Thyroid gland (tissue), 4 donors: Measurements from ENCODE around the gene TACR2. TPM values are rescaled to one million over a fixed set of nuclear protein-coding genes. Genes with fewer than 3 reads are reported as not detected.

ENCODE experiments used
- DNase-seq, 2 donors: peaks; one replicate each; pipeline ENCODE4 v3.0.0-alpha.2; 2019
- H3K27ac ChIP-seq, 3 donors: fragments of 200-600 bp; sonication (generic); 1 replicate in 2 of 3; 2 replicates in 1 of 3; pipeline ENCODE4 v1.5.1; 2016 to 2019; ENCODE audit warnings: mild to moderate bottlenecking in 1 of 3, moderate library complexity in 1 of 3
- H3K27me3 ChIP-seq: fragments of 200-600 bp; sonication (generic); one replicate; pipeline ENCODE4 v1.5.1; 2019
- H3K36me3 ChIP-seq, 2 donors: fragments of 200-600 bp; sonication (generic); one replicate each; pipeline ENCODE4 v1.5.1; 2016 to 2019
- H3K4me1 ChIP-seq, 2 donors: fragments of 200-600 bp; sonication (generic); one replicate each; pipeline ENCODE4 v1.5.1; 2017 to 2019
- H3K4me3 ChIP-seq, 3 donors: fragments of 200-600 bp; sonication (generic); replicated peaks in 1 of 3; 1 replicate in 2 of 3; 2 replicates in 1 of 3; pipeline ENCODE4 v1.5.1; 2016; ENCODE audit warnings: mild to moderate bottlenecking in 1 of 3
- H3K9me3 ChIP-seq: fragments of 200-600 bp; sonication (generic); one replicate; pipeline ENCODE4 v1.5.1; 2017
- POLR2A ChIP-seq, 2 donors: fragments of 450-650 bp; IDR thresholded peaks; one replicate each; pipeline ENCODE4 v1.6.1; 2017; ENCODE audit warnings: antibody characterized with exemption in 2 of 2, mild to moderate bottlenecking in 2 of 2, moderate library complexity in 1 of 2
- WGBS, 2 donors: methylation state at CpG; one replicate each; pipeline ENCODE4 v1.1.5; 2017; 5-methylcytosine and 5-hydroxymethylcytosine counted together
- intact Hi-C: fragments of 100-400 bp; cut with DNase I; formaldehyde crosslinking; loops from one replicate; pipeline ENCODE4 v1.15.1; 2023
- total RNA-seq, 4 donors: library from RNA; depleted of rRNA; stranded (reverse); fragments of >200 nt; gene quantifications; one replicate each; pipeline ENCODE4 v1.2.3, GENCODE V29; 2016
- TF ChIP-seq, protein P1 (sequence below), 6 experiments: fragments of 200-600 bp in 3 of 6; fragments of 450-650 bp in 3 of 6; sonication (generic) in 3 of 6; IDR thresholded peaks; one replicate each; pipeline ENCODE4 v1.5.1; 2016 to 2019; ENCODE audit warnings: antibody characterized with exemption in 6 of 6, mild to moderate bottlenecking in 2 of 6, inconsistent platforms in 1 of 6, moderate library complexity in 1 of 6

Gene TACR2
- total RNA-seq, 4 donors from 2014 or later: not detected

GRCh38 chr10:69439813-69440506 is 23.2 kb upstream of the TACR2 start:
- peak; percentile 21 to 33 for DNase-seq
- Histone ChIP-seq H3K9me3 (no peaks in the 10 kb centered on the region), H3K27me3 (no peaks in the 10 kb centered on the region), H3K4me1 (peaks cover 0 to 16% of the 10 kb centered on the region in 2 donors), H3K4me3 (no peak overlapping the region), H3K27ac (no peak overlapping the region), H3K36me3 (no peaks in the 10 kb centered on the region)
- 48 to 56% methylated on average over 5 of the region's 5 CpGs for WGBS, 2 donors
- intact Hi-C loops: no loop called here
- TF ChIP-seq, protein P1, sequence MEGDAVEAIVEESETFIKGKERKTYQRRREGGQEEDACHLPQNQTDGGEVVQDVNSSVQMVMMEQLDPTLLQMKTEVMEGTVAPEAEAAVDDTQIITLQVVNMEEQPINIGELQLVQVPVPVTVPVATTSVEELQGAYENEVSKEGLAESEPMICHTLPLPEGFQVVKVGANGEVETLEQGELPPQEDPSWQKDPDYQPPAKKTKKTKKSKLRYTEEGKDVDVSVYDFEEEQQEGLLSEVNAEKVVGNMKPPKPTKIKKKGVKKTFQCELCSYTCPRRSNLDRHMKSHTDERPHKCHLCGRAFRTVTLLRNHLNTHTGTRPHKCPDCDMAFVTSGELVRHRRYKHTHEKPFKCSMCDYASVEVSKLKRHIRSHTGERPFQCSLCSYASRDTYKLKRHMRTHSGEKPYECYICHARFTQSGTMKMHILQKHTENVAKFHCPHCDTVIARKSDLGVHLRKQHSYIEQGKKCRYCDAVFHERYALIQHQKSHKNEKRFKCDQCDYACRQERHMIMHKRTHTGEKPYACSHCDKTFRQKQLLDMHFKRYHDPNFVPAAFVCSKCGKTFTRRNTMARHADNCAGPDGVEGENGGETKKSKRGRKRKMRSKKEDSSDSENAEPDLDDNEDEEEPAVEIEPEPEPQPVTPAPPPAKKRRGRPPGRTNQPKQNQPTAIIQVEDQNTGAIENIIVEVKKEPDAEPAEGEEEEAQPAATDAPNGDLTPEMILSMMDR (IDR thresholded peaks at IDR 0.05): no peak
- no peak for TF ChIP-seq POLR2A (IDR thresholded peaks at IDR 0.05)

GRCh38 chr10:69439350-69439739 is 22.6 kb upstream of the TACR2 start:
- TF ChIP-seq, protein P1 (IDR thresholded peaks at IDR 0.05): no peak
- no peak for TF ChIP-seq POLR2A (IDR thresholded peaks at IDR 0.05)
- peaks cover 0 to 16% of the 10 kb centered on the region in 2 donors for H3K4me1 ChIP-seq
- 50 to 54% methylated on average over 5 of the region's 5 CpGs for WGBS, 2 donors
- peak in 1 of 2 donors; percentile 39 for DNase-seq
- H3K27me3 ChIP-seq: no peaks in the 10 kb centered on the region
- intact Hi-C loops: no loop called here
- no peaks in the 10 kb centered on the region for H3K9me3 ChIP-seq
- H3K4me3 ChIP-seq: no peak overlapping the region
- no peaks in the 10 kb centered on the region for H3K36me3 ChIP-seq
- H3K27ac ChIP-seq: no peak overlapping the region

GRCh38 chr10:69438536-69439349 is 22.0 kb upstream of the TACR2 start:
- Histone ChIP-seq H3K4me1 (peaks cover 0 to 16% of the 10 kb centered on the region in 2 donors), H3K27me3 (no peaks in the 10 kb centered on the region), H3K9me3 (no peaks in the 10 kb centered on the region), H3K4me3 (no peak overlapping the region), H3K27ac (peak overlapping the region in 1 of 3 donors; percentile 38), H3K36me3 (no peaks in the 10 kb centered on the region)
- TF ChIP-seq POLR2A (IDR thresholded peaks at IDR 0.05): no peak
- TF ChIP-seq, protein P1 (IDR thresholded peaks at IDR 0.05): no peak
- 47 to 50% methylated on average over 9 to 10 of the region's 10 CpGs for WGBS, 2 donors
- intact Hi-C loops: no loop called here
- DNase-seq: no peak

DNA sequence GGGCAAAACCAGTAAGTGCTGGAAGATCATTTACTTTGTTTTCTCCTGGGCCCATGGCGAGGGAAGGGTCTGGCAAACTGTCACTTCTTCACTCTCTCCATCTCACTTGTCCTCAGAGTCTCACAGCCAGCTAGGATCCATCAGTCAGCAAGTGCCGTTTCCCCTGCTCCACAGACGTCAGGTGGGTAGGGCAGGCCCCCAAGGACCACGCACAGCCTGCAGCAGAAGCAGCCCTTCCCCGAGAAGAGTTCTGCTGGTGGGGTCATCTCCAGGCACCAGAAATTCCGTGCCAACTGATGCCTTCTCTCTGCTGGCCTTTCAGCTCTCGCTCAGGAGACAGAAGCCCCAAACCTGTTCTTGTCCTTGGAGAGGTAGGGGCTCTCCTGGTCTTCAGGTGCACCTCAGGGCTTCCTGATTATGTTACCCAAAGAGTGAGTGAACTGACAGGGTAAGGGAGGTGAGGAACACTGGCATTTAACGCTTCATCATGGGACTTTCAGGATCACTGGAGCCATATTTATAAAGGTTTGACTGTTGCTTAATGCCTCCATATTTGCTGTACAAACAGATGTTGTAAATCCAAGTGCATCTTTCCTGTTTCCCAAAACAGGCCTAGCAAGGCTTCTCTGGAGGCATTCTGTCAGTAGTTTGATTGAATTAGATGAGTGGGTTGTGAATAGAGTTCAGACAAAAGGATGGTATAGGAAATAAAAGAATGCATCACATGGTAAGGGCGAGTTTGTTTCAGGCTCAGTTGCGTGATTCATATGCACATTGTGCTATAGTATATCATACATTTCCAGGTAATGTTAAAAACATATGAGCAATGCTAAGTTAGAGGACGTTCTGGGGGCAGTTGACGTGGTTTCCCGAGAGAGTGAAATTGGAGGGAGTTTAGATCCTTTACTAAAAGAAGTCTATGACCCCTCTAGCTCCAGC is 20.9 kb upstream of the TACR2 start:
- H3K36me3 ChIP-seq: no peaks in the 10 kb centered on the region
- no peak for DNase-seq
- H3K4me1 ChIP-seq: peaks cover 0 to 16% of the 10 kb centered on the region in 2 donors
- TF ChIP-seq POLR2A (IDR thresholded peaks at IDR 0.05): no peak
- TF ChIP-seq, protein P1 (IDR thresholded peaks at IDR 0.05): no peak
- no peak overlapping the region for H3K4me3 ChIP-seq
- H3K27me3 ChIP-seq: no peaks in the 10 kb centered on the region
- H3K9me3 ChIP-seq: no peaks in the 10 kb centered on the region
- no peak overlapping the region for H3K27ac ChIP-seq
- intact Hi-C loops: no loop called here
- 90% methylated on average over 11 to 12 of the region's 13 CpGs for WGBS, 2 donors
